Muscle layer of colon (tissue), 2 donors: ENCODE data around the gene DISC1.
"Not testable (repeated sequence)": the region's sequence is repeated elsewhere in the genome, so short reads cannot be mapped to it uniquely, and the experiment has no call there.

Experiments
- H3K27ac ChIP-seq: one replicate; pipeline ENCODE4 v1.7.0; 2013; ENCODE audit warnings: low read depth, mild to moderate bottlenecking, low read length, moderate library complexity
- H3K27me3 ChIP-seq, 2 donors: one replicate each; pipeline ENCODE4 v1.7.0; 2013; ENCODE audit warnings: low read length in 2 of 2, mild to moderate bottlenecking in 2 of 2; ENCODE audit not compliant: insufficient read depth in 2 of 2, control insufficient read depth in 1 of 2
- H3K36me3 ChIP-seq: one replicate; pipeline ENCODE4 v1.7.0; 2013; ENCODE audit warnings: mild to moderate bottlenecking, low read length; ENCODE audit not compliant: insufficient read depth
- H3K4me1 ChIP-seq: one replicate; pipeline ENCODE4 v1.7.0; 2013; ENCODE audit warnings: mild to moderate bottlenecking, low read length; ENCODE audit not compliant: insufficient read depth
- H3K4me3 ChIP-seq, 2 donors: one replicate each; pipeline ENCODE4 v1.7.0; 2013; ENCODE audit warnings: low read length in 2 of 2, low read depth in 1 of 2, mild to moderate bottlenecking in 1 of 2, moderate library complexity in 1 of 2
- H3K9ac ChIP-seq: one replicate; pipeline ENCODE4 v1.7.0; 2013; ENCODE audit warnings: low read length
- H3K9me3 ChIP-seq: one replicate; pipeline ENCODE4 v1.7.0; 2013; ENCODE audit warnings: mild to moderate bottlenecking, low read length
- donor health status: abdominal sarcoma.
- donor health status: Adenocarcinoma of cecum.

DISC1 gene

GRCh38 chr1:231728987-231729386 lies 102.4 kb downstream of the DISC1 start:
- H3K36me3 ChIP-seq, H3K9ac ChIP-seq, H3K9me3 ChIP-seq, H3K4me1 ChIP-seq, H3K27ac ChIP-seq, H3K27me3 ChIP-seq, H3K4me3 ChIP-seq: not testable (repeated sequence)

GRCh38 chr1:231729544-231729943 lies 103.0 kb downstream of the DISC1 start:
- H3K9me3 ChIP-seq = no peaks in the 10 kb centered on the region
- H3K4me1 ChIP-seq = no peaks in the 10 kb centered on the region
- H3K9ac ChIP-seq = no peak overlapping the region
- H3K27ac ChIP-seq = no peak overlapping the region
- H3K36me3 ChIP-seq = no peaks in the 10 kb centered on the region
- H3K27me3 ChIP-seq = no peaks in the 10 kb centered on the region
- H3K4me3 ChIP-seq = no peak overlapping the region

DNA sequence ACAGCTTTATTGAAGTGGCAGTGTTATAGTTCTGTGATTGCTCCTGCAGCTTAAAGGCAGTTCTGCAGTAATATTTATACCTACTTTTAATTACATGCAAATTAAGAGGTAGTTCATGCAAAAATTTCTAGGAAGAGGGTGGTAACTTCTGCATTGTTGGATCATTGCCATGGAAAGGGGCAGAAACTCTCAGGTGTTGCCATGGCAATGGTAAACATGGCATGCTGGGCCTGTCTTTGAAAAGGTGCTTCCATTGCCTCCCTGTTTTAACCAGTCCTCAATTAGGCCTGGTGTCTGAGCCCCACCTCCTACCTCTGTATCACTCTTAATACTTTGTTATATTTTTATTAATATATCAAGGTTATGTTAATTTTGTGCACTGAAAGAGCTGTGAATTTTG lies 104.7 kb downstream of the DISC1 start:
- Histone ChIP-seq H3K36me3 (no peaks in the 10 kb centered on the region), H3K4me1 (no peaks in the 10 kb centered on the region), H3K9me3 (no peaks in the 10 kb centered on the region), H3K27ac (no peak overlapping the region), H3K9ac (no peak overlapping the region), H3K27me3 (no peaks in the 10 kb centered on the region), H3K4me3 (no peak overlapping the region)

- H3K4me3 ChIP-seq = no peak overlapping the region
- no peaks in the 10 kb centered on the region for H3K9me3 ChIP-seq
Measured at GRCh38 chr1:231733063-231733462, 106.5 kb downstream of the DISC1 start.

DNA sequence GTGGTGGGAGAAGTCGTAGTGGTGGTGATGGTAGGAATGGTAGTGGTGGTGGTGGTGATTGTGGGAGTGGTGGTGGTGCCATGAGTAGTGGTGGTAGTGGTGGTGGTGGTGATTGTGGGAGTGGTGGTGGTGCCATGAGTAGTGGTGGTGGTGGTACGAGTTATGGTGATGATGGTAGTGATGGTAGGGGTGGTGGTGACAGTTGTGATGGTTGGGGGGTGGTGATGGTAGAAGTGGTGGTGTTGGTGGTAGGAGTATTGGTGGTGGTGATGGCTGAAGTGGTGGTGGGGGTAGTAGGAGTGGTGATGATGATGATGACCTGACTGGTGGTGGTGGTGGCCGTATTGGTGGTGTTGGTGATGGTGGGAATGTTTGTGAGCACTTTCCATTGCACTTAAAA lies 107.1 kb downstream of the DISC1 start:
- H3K9ac ChIP-seq = no peak overlapping the region

More at GRCh38 chr1:231733063-231733462, 106.5 kb downstream of the DISC1 start:
- Histone ChIP-seq H3K9ac (no peak overlapping the region), H3K27me3 (no peaks in the 10 kb centered on the region), H3K36me3 (no peaks in the 10 kb centered on the region), H3K4me1 (no peaks in the 10 kb centered on the region), H3K27ac (no peak overlapping the region)

DNA sequence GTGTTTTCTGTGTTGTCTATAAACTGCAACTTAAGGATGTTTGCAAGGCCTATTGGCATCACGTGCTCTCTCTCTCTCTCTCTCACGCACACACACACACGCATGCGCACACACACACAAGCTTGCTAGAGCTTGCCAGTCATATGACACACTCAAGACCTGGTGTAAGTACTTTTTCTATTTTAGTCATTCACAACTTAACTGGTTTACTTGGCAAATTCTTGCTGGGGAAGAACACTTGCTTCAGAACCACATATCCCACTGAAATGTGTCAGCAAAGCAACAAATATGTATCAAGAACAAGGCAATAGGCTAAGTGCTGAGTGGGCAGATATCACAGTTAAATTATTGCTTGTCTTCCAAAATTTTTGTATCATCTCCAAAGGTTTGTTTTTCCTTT lies 107.8 kb downstream of the DISC1 start:
- Histone ChIP-seq H3K9me3 (no peaks in the 10 kb centered on the region), H3K27ac (no peak overlapping the region), H3K4me1 (no peaks in the 10 kb centered on the region), H3K9ac (no peak overlapping the region), H3K27me3 (no peaks in the 10 kb centered on the region), H3K36me3 (no peaks in the 10 kb centered on the region), H3K4me3 (no peak overlapping the region)

More for the DNA sequence above, 107.1 kb downstream of the DISC1 start:
- H3K27ac ChIP-seq = no peak overlapping the region
- no peaks in the 10 kb centered on the region for H3K4me1 ChIP-seq
- H3K9me3 ChIP-seq = no peaks in the 10 kb centered on the region
- H3K27me3 ChIP-seq = no peaks in the 10 kb centered on the region
- H3K4me3 ChIP-seq = no peak overlapping the region
- no peaks in the 10 kb centered on the region for H3K36me3 ChIP-seq

DNA sequence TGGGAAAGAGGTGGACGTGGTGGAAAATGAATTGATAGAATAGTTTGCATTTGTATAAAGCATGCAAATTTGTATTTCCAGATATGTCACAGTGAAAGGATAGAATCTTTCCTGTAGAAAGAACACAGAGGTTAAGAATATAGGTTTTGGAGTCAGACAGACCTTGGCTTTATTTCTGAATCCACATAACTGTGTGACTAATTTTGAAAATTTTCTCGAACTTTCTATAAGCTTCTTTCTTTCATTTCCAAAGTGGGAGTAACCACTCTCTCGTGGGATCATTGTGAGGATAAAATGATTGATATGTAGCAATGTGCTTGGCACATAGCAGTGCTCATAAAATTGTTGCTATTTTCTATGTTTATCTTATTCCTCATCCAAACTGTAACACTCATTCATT lies 108.8 kb downstream of the DISC1 start:
- H3K9me3 ChIP-seq = no peaks in the 10 kb centered on the region
- no peak overlapping the region for H3K27ac ChIP-seq
- no peak overlapping the region for H3K9ac ChIP-seq
- no peak overlapping the region for H3K4me3 ChIP-seq
- H3K27me3 ChIP-seq = no peaks in the 10 kb centered on the region
- no peaks in the 10 kb centered on the region for H3K4me1 ChIP-seq
- no peaks in the 10 kb centered on the region for H3K36me3 ChIP-seq

- no peaks in the 10 kb centered on the region for H3K36me3 ChIP-seq
- no peak overlapping the region for H3K4me3 ChIP-seq
- H3K27ac ChIP-seq = no peak overlapping the region
- H3K4me1 ChIP-seq = no peaks in the 10 kb centered on the region
- H3K9ac ChIP-seq = no peak overlapping the region
- H3K9me3 ChIP-seq = no peaks in the 10 kb centered on the region
- no peaks in the 10 kb centered on the region for H3K27me3 ChIP-seq
Measured at GRCh38 chr1:231735941-231736340, 109.4 kb downstream of the DISC1 start.

DNA sequence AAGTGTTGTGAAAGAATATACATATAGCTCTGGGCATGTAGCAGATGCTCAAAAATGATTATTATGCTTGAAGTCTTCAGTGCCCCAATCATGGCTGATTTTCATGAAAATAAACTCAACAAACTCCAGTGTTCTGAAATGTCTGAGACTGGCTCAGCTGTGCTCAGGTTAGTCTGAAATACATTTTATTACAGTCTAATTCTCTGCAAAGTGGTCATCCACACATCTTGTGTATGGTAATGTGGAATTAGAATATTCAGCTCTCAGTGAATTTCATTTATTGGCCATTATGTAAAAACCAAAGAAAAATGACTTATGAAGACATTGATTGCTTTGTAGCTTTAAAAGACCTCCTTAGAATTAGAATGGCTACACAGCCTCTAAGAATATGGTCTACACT lies 109.9 kb downstream of the DISC1 start:
- Histone ChIP-seq H3K27me3 (no peaks in the 10 kb centered on the region), H3K9ac (no peak overlapping the region), H3K9me3 (no peaks in the 10 kb centered on the region)

DNA sequence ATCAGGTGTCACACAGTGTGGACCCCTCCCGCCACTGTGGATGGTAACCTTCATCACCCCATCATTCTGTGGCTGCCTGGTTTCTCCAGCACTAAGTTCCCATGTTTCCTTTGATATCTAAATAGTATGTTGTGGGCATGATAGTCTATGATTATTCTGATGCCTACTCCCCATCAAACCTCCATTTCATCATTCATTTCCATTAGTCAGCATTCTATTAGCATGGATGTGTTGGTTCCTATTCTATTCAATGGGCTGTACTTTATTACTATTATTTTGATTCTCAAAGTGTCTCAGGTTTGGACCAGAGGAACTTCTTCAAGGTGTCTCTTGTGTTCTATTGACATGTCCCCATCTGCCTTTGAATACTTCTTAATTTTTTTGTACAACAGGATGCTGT lies 112.0 kb downstream of the DISC1 start:
- Histone ChIP-seq H3K36me3 (no peaks in the 10 kb centered on the region), H3K9me3 (no peaks in the 10 kb centered on the region), H3K27ac (no peak overlapping the region), H3K9ac (no peak overlapping the region), H3K4me3 (no peak overlapping the region), H3K27me3 (no peaks in the 10 kb centered on the region), H3K4me1 (no peaks in the 10 kb centered on the region)

More for the DNA sequence above, 109.9 kb downstream of the DISC1 start:
- no peaks in the 10 kb centered on the region for H3K4me1 ChIP-seq
- H3K36me3 ChIP-seq = no peaks in the 10 kb centered on the region
- H3K4me3 ChIP-seq = no peak overlapping the region
- H3K27ac ChIP-seq = no peak overlapping the region

- Histone ChIP-seq H3K27me3 (no peaks in the 10 kb centered on the region), H3K36me3 (no peaks in the 10 kb centered on the region), H3K4me1 (no peaks in the 10 kb centered on the region), H3K4me3 (no peak overlapping the region), H3K27ac (no peak overlapping the region), H3K9ac (no peak overlapping the region), H3K9me3 (no peaks in the 10 kb centered on the region)
Measured at GRCh38 chr1:231743966-231744365, 117.4 kb downstream of the DISC1 start.

- Histone ChIP-seq H3K36me3 (no peaks in the 10 kb centered on the region), H3K9ac (no peak overlapping the region), H3K4me3 (no peak overlapping the region), H3K4me1 (no peaks in the 10 kb centered on the region), H3K27ac (no peak overlapping the region), H3K27me3 (no peaks in the 10 kb centered on the region), H3K9me3 (no peaks in the 10 kb centered on the region)
Measured at GRCh38 chr1:231748760-231749415, 122.3 kb downstream of the DISC1 start.
